Lower lobe of right lung (tissue), 2 donors: ENCODE data around the gene MRPL30. TPM values are rescaled to one million over a fixed set of nuclear protein-coding genes. Genes with fewer than 3 reads are reported as not detected.

Source experiments
- ATAC-seq, 2 donors: fragments of 200-7000 bp; cut with Tn5 transposase; one replicate each; pipeline ENCODE4 v1.9.1; 2020 to 2022; ENCODE audit warnings: mild to moderate bottlenecking in 2 of 2, moderate library complexity in 2 of 2
- DNase-seq: peaks from one replicate; pipeline ENCODE4 v3.0.0-alpha.2; 2020
- H3K27ac ChIP-seq: fragments of 200-600 bp; one replicate; pipeline ENCODE4 v1.8.0; 2022
- H3K27me3 ChIP-seq: fragments of 200-600 bp; one replicate; pipeline ENCODE4 v1.8.0; 2022; ENCODE audit warnings: low read depth
- H3K36me3 ChIP-seq: fragments of 200-600 bp; one replicate; pipeline ENCODE4 v1.8.0; 2022; ENCODE audit warnings: mild to moderate bottlenecking
- H3K4me1 ChIP-seq: fragments of 200-600 bp; one replicate; pipeline ENCODE4 v1.8.0; 2022
- H3K4me3 ChIP-seq: fragments of 200-600 bp; one replicate; pipeline ENCODE4 v1.8.0; 2022; ENCODE audit warnings: mild to moderate bottlenecking
- H3K9me3 ChIP-seq: fragments of 200-600 bp; one replicate; pipeline ENCODE4 v1.8.0; 2022
- intact Hi-C: fragments of 100-400 bp; cut with DNase I; formaldehyde crosslinking; loops from one replicate; pipeline ENCODE4 v1.11.0; 2022
- total RNA-seq: library from RNA; stranded (reverse); fragmentation: NEBNext Ultra II Directional; extraction: Animal tissue kit (Norgen Biotek cat#: 25700); gene quantifications from one replicate; pipeline ENCODE4 v1.2.1, GENCODE V29; 2021
- TF ChIP-seq, protein P1 (sequence below): fragments of 200-600 bp; IDR thresholded peaks from one replicate; pipeline ENCODE4 v1.8.0; 2022; ENCODE audit warnings: antibody characterized with exemption, mild to moderate bottlenecking
- donor health status: DM: no; HTN: yes; CAD: no; lungs with severe emphysema.

The MRPL30 gene
- total RNA-seq, 1 donor from 2014 or later = 19.4 TPM

DNA sequence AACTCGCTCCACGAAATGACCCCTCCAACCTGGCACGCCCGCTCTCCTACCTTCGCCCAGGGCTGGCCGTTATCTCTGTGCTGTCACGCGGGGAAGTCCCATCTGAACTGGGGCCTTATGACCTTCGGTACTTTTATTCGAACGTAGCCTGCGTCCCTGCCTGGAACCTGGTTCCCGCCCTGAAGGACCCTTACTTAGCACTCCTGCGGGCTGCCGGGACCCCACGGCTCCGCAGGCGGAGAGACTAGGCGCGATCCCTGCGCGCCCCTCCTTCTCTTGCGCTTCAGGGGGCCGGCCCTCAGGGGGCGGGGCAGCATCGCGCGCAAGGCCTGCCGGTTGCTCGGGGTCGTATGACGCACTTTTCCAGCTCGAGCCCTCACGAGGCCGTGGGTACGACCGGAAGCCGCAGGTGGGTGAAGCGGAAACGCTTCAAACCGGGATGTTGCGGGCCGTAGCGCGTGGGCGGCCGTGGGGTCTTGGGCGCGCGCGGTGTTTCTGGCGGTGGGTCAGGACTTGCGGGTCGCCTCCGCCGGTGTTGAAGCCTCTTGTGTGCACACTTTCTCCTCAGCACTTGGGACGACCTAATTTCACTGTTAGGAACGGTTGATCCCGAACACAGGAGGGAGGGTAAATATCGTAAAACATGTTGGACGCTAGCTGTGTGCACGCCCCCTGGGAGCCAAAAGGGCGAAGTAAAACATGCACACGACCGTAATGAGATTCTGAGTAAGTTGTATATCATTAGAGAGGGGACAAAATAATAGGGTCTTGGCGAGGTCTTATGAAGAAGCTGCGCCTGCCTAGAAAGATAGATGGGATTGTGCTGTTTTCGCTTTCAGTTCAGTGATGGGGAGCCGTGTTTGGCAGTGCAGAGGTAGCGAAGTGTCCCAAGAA is 26.1 kb upstream of the MRPL30 start, which contains the start of the genes LIPT1 and TSGA10:
TSS of gene LIPT1 (plus strand) at position 325 of the 894 bp plus-strand sequence. CDS start 6,991 bp downstream, outside the sequence.
TSS of gene TSGA10 (minus strand) at position 300 of the 894 bp plus-strand sequence. CDS start 45,503 bp downstream, outside the sequence.
- H3K27ac ChIP-seq = peak within 1 kb of the TSS; percentile 83
- peaks cover 33% of the 10 kb centered on the region for H3K36me3 ChIP-seq
- TF ChIP-seq, protein P1, sequence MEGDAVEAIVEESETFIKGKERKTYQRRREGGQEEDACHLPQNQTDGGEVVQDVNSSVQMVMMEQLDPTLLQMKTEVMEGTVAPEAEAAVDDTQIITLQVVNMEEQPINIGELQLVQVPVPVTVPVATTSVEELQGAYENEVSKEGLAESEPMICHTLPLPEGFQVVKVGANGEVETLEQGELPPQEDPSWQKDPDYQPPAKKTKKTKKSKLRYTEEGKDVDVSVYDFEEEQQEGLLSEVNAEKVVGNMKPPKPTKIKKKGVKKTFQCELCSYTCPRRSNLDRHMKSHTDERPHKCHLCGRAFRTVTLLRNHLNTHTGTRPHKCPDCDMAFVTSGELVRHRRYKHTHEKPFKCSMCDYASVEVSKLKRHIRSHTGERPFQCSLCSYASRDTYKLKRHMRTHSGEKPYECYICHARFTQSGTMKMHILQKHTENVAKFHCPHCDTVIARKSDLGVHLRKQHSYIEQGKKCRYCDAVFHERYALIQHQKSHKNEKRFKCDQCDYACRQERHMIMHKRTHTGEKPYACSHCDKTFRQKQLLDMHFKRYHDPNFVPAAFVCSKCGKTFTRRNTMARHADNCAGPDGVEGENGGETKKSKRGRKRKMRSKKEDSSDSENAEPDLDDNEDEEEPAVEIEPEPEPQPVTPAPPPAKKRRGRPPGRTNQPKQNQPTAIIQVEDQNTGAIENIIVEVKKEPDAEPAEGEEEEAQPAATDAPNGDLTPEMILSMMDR = peak; percentile 6
- intact Hi-C loops = no loop called here
- peaks cover 22% of the 10 kb centered on the region for H3K4me1 ChIP-seq
- H3K27me3 ChIP-seq = no peaks in the 10 kb centered on the region
- peak within 1 kb of the TSS; percentile 74 for H3K4me3 ChIP-seq
- no peaks in the 10 kb centered on the region for H3K9me3 ChIP-seq
- DNase-seq (peak; percentile 95), ATAC-seq (peak; percentile 99 to 100)

DNA sequence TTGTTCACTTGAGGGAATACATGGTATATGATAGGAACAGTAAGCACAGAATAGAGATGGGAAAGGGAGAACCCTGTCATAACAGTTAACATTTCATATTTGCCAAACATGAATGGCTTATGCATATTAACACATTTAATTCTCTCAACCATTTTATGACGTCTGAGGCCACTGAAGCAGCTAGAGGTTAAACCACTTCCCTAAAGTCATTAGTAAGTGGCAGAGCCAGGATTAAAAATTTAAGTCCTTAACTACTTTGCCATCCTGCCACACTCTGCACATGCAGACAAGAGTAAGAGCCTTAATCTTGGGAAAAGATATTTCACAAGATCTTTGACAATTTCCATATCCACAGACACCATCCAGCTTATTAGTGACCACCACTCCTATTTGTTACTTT is 24.1 kb upstream of the MRPL30 start:
- no peak overlapping the region for H3K27ac ChIP-seq
- DNase-seq (no peak), ATAC-seq (no peak)
- intact Hi-C loops = no loop called here
- no peaks in the 10 kb centered on the region for H3K27me3 ChIP-seq
- H3K36me3 ChIP-seq = peaks cover 37% of the 10 kb centered on the region
- H3K4me3 ChIP-seq = no peak overlapping the region
- peaks cover 22% of the 10 kb centered on the region for H3K4me1 ChIP-seq
- TF ChIP-seq, protein P1 = no peak
- H3K9me3 ChIP-seq = no peaks in the 10 kb centered on the region

DNA sequence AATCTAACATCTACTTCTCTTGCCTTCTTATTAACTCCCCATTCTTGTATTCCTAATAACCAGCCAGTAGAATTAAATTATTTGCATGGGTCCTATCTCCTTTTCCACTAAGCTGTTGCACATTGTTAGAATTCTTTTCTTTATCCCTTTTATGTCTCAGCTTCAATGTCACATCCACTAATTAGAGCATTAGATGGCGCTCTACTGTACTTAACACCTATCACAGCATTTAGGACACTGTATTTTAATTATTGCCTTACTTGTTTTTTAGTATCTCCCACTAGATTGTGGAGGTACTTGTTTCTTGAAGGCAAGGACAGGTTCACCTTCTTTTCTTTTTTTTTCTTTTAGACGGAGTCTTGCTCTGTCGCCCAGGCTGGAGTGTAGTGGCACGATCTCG is 22.4 kb upstream of the MRPL30 start:
- peaks cover 43% of the 10 kb centered on the region for H3K36me3 ChIP-seq
- intact Hi-C loops = no loop called here
- ATAC-seq = no peak

DNA sequence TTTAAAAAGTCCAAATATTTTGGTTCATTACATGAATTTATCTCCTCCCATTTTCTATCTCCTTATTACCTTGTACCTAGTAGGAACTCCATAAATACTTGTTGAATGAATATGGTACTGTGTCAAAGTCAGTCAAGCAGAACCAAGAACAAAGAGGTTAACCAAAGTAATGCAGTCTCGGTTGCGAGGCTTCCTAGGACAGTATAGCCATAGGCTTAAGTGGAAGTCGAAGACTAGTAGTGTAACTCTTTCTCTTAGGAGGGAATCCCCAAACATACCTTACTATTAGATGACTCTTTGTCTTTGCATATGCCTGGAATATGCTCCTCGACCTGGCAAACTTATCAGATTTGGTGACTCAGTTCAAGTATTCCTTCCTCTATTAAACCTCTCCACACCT is 21.4 kb upstream of the MRPL30 start:
- DNase-seq (no peak), ATAC-seq (no peak)
- Histone ChIP-seq H3K4me3 (no peak overlapping the region), H3K9me3 (no peaks in the 10 kb centered on the region), H3K27ac (no peak overlapping the region), H3K27me3 (no peaks in the 10 kb centered on the region), H3K4me1 (peaks cover 12% of the 10 kb centered on the region), H3K36me3 (peaks cover 43% of the 10 kb centered on the region)
- TF ChIP-seq, protein P1 = no peak
- intact Hi-C loops = no loop called here

More for the DNA sequence above, 22.4 kb upstream of the MRPL30 start:
- no peak overlapping the region for H3K4me3 ChIP-seq
- no peak for DNase-seq
- H3K27ac ChIP-seq = no peak overlapping the region
- peaks cover 20% of the 10 kb centered on the region for H3K4me1 ChIP-seq
- TF ChIP-seq, protein P1 = no peak
- H3K27me3 ChIP-seq = no peaks in the 10 kb centered on the region
- H3K9me3 ChIP-seq = no peaks in the 10 kb centered on the region

DNA sequence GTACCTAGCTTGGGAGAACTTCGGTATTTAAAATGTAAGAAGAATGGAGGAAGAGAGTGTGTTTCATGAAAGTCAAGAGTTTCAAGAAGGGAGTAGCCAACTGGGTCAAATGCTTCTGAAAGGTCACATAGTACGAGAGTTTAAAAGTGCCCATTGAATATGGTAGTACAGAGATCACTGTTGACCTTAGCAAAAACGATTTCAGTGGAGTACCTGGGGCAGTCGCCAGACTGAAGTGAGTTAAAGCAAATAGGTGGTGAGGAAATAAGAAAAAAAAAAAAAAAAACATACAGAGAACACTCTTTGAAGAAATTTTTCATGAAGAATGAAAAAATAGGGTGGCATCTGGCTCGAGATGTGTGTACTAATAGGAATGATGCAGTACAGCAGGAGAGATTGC is 14.8 kb upstream of the MRPL30 start:
- no peaks in the 10 kb centered on the region for H3K27me3 ChIP-seq
- H3K36me3 ChIP-seq = peaks cover 58% of the 10 kb centered on the region
- TF ChIP-seq, protein P1 = no peak
- H3K4me1 ChIP-seq = peaks cover 8% of the 10 kb centered on the region
- H3K27ac ChIP-seq = no peak overlapping the region
- DNase-seq = no peak
- intact Hi-C loops = no loop called here
- peak; percentile 93 to 95 for ATAC-seq
- no peaks in the 10 kb centered on the region for H3K9me3 ChIP-seq
- no peak overlapping the region for H3K4me3 ChIP-seq
